Measurements from ENCODE around the gene CERS6.

CERS6 gene

DNA sequence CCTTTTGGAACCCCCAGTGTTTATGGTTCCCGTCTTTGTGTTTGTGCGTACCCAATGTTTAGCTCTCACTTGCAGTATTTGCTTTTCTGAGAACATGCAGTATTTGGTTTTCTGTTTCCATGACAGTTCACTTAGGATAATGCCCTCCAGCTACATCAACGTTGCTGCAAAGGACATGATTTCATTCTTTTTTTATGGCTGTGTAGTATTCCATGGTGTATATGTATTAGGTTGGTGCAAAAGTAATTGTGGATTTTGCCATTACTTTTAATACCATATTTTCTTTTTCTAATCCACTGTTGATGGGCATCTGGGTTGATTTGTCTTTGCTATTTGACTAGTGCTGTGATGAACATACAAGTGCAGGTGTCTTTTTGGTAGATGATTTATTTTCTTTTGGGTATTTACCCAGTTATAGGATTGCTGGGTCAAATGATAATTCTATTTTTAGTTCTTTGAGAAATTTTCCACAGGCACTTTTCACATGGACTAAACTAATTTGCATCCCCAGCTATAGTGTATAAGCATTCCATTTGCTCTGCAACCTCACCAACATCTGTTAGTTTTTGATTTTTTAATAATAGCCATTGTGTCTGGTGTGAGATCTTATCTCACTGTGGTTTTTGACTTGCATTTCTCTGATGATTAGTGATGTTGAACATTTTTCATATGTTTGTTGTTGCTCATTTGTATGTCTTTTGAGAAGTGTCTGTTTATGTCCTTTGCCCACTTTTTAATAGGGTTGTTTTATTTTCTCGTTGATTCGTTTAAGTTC is 63.6 kb downstream of the CERS6 start:
- no peak for TF ChIP-seq CTCF (IDR thresholded peaks at IDR 0.05)
- no peak for TF ChIP-seq ZFX (IDR thresholded peaks at IDR 0.05; ENCODE audit: borderline replicate concordance)
- H3K27ac ChIP-seq, result no peak overlapping the region

DNA sequence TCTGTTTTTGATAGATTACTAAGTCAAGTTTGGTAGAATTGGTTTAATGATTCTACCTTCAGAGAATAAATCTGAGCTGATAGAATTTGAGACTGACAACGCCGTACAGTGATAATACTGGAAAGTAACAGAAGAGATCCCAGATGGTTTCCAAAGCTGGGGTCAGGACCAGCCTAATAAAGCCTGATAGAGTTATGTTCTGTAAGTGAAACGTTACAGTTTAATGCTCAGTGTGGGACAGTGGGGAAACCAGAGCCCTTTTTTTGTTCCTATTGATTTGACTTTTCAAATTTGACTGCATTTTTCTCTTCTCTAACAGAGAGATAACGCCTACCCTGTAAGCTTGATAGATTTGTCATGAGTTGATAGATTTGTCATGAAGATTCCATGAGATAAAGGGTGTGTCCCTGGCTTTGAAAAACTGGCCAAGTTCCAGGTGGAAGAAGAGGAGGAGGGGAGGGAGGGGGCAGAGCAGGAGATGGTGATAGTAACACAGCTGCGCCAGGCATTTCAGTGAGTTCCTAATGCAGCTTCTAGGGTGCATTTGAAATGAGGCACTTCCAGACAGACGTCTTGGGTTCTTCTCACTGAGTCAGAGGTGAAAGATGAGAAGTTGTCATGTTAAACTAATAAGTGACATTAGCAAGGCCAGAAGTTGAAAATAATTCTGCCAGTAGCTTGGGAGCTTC is 65.1 kb downstream of the CERS6 start:
- H3K27ac ChIP-seq, result no peak overlapping the region

DNA sequence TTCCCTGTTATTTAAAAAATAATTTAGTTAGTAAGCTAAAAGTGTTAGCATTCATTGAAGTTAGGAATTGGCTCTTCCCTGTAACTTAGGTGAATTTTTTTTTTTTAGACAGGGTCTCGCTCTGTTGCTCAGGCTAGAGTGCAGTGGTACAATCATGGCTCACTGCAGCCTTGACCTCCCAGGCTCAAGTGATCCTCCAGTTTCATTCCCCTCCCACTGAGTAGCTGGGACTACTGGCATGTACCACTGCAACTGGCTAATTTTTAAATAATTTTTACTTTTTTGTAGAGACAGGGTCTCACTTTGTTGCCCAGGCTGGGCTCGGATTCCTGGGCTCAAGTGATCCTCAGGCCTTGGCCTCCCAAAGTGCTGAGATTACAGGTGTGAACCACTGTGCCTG is 66.4 kb downstream of the CERS6 start:
- H3K27ac ChIP-seq, result no peak overlapping the region
- TF ChIP-seq CTCF (IDR thresholded peaks at IDR 0.05) (no peak), ZFX (IDR thresholded peaks at IDR 0.05; ENCODE audit: borderline replicate concordance) (no peak)

More for the DNA sequence above, 65.1 kb downstream of the CERS6 start:
- TF ChIP-seq ZFX (IDR thresholded peaks at IDR 0.05; ENCODE audit: borderline replicate concordance), result no peak
- TF ChIP-seq CTCF (IDR thresholded peaks at IDR 0.05), result no peak

DNA sequence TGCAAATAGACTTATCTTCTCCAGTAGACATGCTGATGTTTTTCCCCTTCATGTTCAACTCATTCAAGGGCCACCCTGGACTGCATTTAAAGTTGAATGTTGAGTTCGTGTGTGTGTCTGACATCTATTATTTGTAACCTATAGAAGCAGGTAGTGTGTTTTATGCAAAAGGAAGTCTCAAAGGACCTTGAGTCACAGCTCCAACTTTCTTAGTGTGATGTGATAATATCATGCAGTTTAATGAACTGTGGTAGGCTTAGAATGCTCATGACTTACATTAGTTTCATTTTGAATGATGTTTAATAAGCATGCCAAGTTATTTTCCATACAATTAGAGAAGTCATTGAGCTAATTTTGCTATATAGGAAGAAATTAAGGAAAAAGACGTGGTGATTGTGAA is 67.9 kb downstream of the CERS6 start:
- no peak for TF ChIP-seq ZFX (IDR thresholded peaks at IDR 0.05; ENCODE audit: borderline replicate concordance)
- no peak for TF ChIP-seq CTCF (IDR thresholded peaks at IDR 0.05)
- no peak overlapping the region for H3K27ac ChIP-seq

GRCh38 chr2:168525020-168525419 is 68.9 kb downstream of the CERS6 start:
- no peak for TF ChIP-seq CTCF (IDR thresholded peaks at IDR 0.05)
- TF ChIP-seq ZFX (IDR thresholded peaks at IDR 0.05; ENCODE audit: borderline replicate concordance), result no peak
- H3K27ac ChIP-seq, result no peak overlapping the region

GRCh38 chr2:168525716-168526446 is 69.8 kb downstream of the CERS6 start:
- TF ChIP-seq CTCF (IDR thresholded peaks at IDR 0.05) (no peak), ZFX (IDR thresholded peaks at IDR 0.05; ENCODE audit: borderline replicate concordance) (no peak)
- peak overlapping the region; percentile 39 for H3K27ac ChIP-seq

Measured in 22Rv1 (cell line).